Measurements from ENCODE around the gene NFAT5. TPM values are rescaled to one million over a fixed set of nuclear protein-coding genes. Genes with fewer than 3 reads are reported as not detected.
"Not testable (repeated sequence)": the region's sequence is repeated elsewhere in the genome, so short reads cannot be mapped to it uniquely, and the experiment has no call there.

The NFAT5 gene, protein sequence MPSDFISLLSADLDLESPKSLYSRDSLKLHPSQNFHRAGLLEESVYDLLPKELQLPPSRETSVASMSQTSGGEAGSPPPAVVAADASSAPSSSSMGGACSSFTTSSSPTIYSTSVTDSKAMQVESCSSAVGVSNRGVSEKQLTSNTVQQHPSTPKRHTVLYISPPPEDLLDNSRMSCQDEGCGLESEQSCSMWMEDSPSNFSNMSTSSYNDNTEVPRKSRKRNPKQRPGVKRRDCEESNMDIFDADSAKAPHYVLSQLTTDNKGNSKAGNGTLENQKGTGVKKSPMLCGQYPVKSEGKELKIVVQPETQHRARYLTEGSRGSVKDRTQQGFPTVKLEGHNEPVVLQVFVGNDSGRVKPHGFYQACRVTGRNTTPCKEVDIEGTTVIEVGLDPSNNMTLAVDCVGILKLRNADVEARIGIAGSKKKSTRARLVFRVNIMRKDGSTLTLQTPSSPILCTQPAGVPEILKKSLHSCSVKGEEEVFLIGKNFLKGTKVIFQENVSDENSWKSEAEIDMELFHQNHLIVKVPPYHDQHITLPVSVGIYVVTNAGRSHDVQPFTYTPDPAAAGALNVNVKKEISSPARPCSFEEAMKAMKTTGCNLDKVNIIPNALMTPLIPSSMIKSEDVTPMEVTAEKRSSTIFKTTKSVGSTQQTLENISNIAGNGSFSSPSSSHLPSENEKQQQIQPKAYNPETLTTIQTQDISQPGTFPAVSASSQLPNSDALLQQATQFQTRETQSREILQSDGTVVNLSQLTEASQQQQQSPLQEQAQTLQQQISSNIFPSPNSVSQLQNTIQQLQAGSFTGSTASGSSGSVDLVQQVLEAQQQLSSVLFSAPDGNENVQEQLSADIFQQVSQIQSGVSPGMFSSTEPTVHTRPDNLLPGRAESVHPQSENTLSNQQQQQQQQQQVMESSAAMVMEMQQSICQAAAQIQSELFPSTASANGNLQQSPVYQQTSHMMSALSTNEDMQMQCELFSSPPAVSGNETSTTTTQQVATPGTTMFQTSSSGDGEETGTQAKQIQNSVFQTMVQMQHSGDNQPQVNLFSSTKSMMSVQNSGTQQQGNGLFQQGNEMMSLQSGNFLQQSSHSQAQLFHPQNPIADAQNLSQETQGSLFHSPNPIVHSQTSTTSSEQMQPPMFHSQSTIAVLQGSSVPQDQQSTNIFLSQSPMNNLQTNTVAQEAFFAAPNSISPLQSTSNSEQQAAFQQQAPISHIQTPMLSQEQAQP (N-terminal part only)
- total RNA-seq, result 10 to 100 TPM; 33.5 to 47.9 (median 38.1) TPM
- 10 to 100 TPM in 1 of 2 donors, 1 to 10 TPM in 1; 8.2 to 23.7 TPM for polyA plus RNA-seq
- long read RNA-seq, donor 1, partial matches to known transcripts, result 2 of 4 reads
- long read RNA-seq, donor 1, other reads (novel, unspliced or antisense), result 2 of 4 reads
- long read RNA-seq, donor 2, partial matches to known transcripts, result 0 of 1 reads
- long read RNA-seq, donor 2, other reads (novel, unspliced or antisense), result 0 of 1 reads
- long read RNA-seq, donor 3, full-length matches to known transcripts, result 1 of 9 reads
- long read RNA-seq, donor 3, partial matches to known transcripts, result 5 of 9 reads
- long read RNA-seq, donor 3, other reads (novel, unspliced or antisense), result 3 of 9 reads

DNA sequence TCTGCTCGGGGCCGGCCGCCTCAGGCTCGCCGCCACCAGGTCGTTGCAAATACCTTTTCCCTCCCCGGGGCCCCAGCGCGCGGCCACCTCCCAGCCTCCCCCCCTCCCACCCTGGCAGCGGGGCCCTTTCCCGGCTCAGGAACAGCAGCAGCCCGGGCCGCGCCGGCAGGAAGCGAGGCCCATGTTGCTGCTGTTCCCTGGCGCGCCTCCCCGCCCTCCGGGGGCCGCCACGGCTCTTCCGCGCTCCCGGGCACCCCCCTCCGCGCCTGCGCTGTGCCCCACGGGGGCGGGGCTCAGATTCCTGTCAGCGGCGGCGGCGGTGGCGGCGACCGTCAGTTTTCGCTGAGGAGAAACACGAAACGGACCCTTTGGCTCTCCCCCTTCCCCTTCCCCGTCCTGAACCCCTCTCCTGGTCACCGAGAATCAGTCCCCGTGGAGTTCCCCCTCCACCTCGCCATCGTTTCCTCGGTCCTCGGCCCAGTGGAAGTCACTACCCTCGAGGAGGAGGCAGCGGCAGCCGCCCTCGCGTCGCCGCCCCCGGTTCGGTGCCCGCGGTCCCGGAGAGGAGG, at the start of gene NFAT5:
TSS of gene NFAT5 (plus strand) at position 296 of the 569 bp plus-strand sequence. CDS start 336 bp downstream, outside the sequence.
- Histone ChIP-seq H3K9me3 (no peaks in the 10 kb centered on the region), H3K27ac (peak within 1 kb of the TSS; percentile 96 to 100), H3K27me3 (no peaks in the 10 kb centered on the region), H3K4me1 (ENCODE audit: insufficient read depth) (peaks cover 6% of the 10 kb centered on the region), H3K36me3 (no peaks in the 10 kb centered on the region), H3K4me3 (peak within 1 kb of the TSS; percentile 96)
- TF ChIP-seq POLR2A (IDR thresholded peaks at IDR 0.05) (peak; percentile 94), EP300 (IDR thresholded peaks at IDR 0.05) (no peak)
- 0 to 1% (median 0%) methylated on average over 26 to 60 of the region's 60 CpGs for WGBS, 3 donors
- intact Hi-C loops (cut with DNase I), result loop anchor here in 1 of 4 donors (10.0 kb wide), 2 partner anchors 171 to 189 kb away; partner anchors contain the start of gene NOB1
- peak; percentile 87 to 98 (median 89) for DNase-seq

DNA sequence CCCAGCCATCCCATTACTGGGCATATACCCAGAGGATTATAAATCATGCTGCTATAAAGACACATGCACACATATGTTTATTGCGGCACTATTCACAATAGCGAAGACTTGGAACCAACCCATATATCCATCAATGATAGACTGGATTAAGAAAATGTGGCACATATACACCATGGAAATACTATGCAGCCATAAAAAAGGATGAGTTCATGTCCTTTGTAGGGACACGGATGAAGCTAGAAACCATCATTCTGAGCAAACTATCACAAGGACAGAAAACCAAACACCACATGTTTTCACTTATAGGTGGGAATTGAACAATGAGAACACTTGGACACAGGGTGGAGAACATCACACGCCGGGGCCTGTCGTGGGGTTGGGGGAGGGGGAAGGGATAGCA, 47.9 kb upstream of the NFAT5 start:
- H3K27me3 ChIP-seq; H3K27ac ChIP-seq; H3K4me1 ChIP-seq (ENCODE audit: insufficient read depth); H3K36me3 ChIP-seq; H3K4me3 ChIP-seq; intact Hi-C loops (cut with DNase I); DNase-seq; H3K9me3 ChIP-seq: not testable (repeated sequence)
- 87 to 98% (median 94%) methylated on average over 6 of the region's 6 CpGs for WGBS, 3 donors

DNA sequence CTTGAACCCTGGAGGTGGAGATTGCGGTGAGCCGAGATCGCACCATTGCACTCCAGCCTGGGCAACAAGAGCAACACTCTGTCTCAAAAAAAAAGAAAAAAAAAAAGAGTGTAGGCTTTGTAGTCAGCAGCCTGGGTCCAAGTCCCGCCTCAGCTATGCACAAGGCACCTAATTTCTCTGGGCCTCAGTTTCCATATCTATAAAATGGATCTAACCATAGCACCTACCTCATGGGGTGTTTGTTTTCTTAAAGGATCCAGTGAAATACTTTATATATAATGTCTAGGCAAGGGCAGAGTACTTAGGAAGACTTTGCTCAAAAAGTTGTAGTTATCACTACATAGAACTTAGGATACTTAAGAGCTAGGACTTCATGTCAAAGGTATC, 45.4 kb upstream of the NFAT5 start:
- DNase-seq, result no peak
- H3K9me3 ChIP-seq, result no peaks in the 10 kb centered on the region
- TF ChIP-seq POLR2A (IDR thresholded peaks at IDR 0.05) (no peak), EP300 (IDR thresholded peaks at IDR 0.05) (no peak)
- TF ChIP-seq, protein P1, sequence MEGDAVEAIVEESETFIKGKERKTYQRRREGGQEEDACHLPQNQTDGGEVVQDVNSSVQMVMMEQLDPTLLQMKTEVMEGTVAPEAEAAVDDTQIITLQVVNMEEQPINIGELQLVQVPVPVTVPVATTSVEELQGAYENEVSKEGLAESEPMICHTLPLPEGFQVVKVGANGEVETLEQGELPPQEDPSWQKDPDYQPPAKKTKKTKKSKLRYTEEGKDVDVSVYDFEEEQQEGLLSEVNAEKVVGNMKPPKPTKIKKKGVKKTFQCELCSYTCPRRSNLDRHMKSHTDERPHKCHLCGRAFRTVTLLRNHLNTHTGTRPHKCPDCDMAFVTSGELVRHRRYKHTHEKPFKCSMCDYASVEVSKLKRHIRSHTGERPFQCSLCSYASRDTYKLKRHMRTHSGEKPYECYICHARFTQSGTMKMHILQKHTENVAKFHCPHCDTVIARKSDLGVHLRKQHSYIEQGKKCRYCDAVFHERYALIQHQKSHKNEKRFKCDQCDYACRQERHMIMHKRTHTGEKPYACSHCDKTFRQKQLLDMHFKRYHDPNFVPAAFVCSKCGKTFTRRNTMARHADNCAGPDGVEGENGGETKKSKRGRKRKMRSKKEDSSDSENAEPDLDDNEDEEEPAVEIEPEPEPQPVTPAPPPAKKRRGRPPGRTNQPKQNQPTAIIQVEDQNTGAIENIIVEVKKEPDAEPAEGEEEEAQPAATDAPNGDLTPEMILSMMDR (IDR thresholded peaks at IDR 0.05), result no peak
- no peaks in the 10 kb centered on the region for H3K27me3 ChIP-seq
- no peaks in the 10 kb centered on the region for H3K36me3 ChIP-seq
- intact Hi-C loops (cut with DNase I), result no loop called here
- no peak overlapping the region for H3K4me3 ChIP-seq
- 98 to 99% (median 99%) methylated on average over 4 of the region's 4 CpGs for WGBS, 3 donors
- no peak overlapping the region for H3K27ac ChIP-seq
- H3K4me1 ChIP-seq (ENCODE audit: insufficient read depth), result no peaks in the 10 kb centered on the region

DNA sequence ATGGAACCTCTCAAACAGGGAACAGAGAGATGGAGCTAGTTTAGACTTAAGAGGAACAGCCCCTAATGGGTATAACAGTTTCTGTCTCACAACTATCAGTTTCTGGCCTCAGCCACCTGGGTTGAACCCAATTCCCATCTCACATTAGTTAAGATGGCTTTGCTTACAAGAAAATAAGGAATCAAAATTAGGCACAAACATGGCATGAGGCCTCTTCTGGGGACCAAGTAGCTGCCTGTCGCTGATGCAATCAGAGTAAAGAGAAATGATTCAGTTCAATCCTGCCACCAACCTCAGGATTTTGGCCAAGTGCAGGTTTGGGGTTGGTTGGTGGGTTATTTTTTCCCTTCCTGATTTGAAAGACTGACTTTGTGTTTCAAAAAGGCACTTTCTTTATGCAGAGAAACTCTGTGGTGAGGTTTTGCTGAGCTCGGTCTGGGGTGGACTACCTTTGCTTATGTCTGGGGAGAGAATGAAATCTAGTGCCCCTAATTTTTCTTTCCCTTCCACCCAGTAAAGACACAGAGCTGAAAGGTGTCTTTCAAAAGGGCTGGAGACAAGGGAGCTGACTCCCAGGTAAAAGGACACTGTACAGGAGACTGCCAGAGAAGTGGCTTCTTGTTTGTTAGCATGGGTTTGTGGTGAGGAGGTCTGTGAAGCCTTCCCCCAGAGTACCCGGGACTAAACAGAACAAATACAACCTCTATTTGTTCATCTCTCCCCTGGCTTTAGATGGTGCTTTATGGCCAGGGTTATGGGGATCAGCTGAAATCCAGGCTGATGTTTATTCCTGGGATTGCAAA, 44.8 kb upstream of the NFAT5 start:
- Histone ChIP-seq H3K4me1 (ENCODE audit: insufficient read depth) (no peaks in the 10 kb centered on the region), H3K27ac (no peak overlapping the region), H3K9me3 (no peaks in the 10 kb centered on the region), H3K36me3 (no peaks in the 10 kb centered on the region), H3K27me3 (no peaks in the 10 kb centered on the region), H3K4me3 (no peak overlapping the region)
- no peak for DNase-seq
- TF ChIP-seq EP300 (IDR thresholded peaks at IDR 0.05), result no peak
- TF ChIP-seq, protein P1 (IDR thresholded peaks at IDR 0.05), result no peak
- no peak for TF ChIP-seq POLR2A (IDR thresholded peaks at IDR 0.05)
- intact Hi-C loops (cut with DNase I), result no loop called here
- WGBS, 3 donors, result 65 to 81% (median 72%) methylated on average over 3 of the region's 3 CpGs

Data from ovary (tissue), 10 donors.